Aorta (tissue), 5 donors: ENCODE results near the gene MDM2. TPM values are rescaled to one million over a fixed set of nuclear protein-coding genes. Genes with fewer than 3 reads are reported as not detected.

Experiments
- ATAC-seq: fragments of 200-7000 bp; cut with Tn5 transposase; one replicate; pipeline ENCODE4 v1.9.1; 2022; ENCODE audit warnings: moderate library complexity; ENCODE audit not compliant: low FRiP score
- DNase-seq, 2 donors: peaks; one replicate each; pipeline ENCODE4 v3.0.0-alpha.2; 2020
- H3K27ac ChIP-seq, 2 donors: one replicate each; pipeline ENCODE4 v1.5.1; 2013; ENCODE audit warnings: low read length in 2 of 2, mild to moderate bottlenecking in 2 of 2, moderate library complexity in 2 of 2, control low read depth in 1 of 2, inconsistent platforms in 1 of 2, low read depth in 1 of 2
- H3K27me3 ChIP-seq, 2 donors: one replicate each; pipeline ENCODE4 v1.6.1; 2013; ENCODE audit warnings: control low read depth in 1 of 2, low read length in 1 of 2, mild to moderate bottlenecking in 1 of 2, moderate library complexity in 1 of 2; ENCODE audit not compliant: insufficient read depth in 2 of 2, control insufficient read depth in 1 of 2
- H3K36me3 ChIP-seq, 2 donors: one replicate each; pipeline ENCODE4 v1.6.1; 2013; ENCODE audit warnings: control low read depth in 1 of 2, low read length in 1 of 2, mild to moderate bottlenecking in 1 of 2; ENCODE audit not compliant: insufficient read depth in 2 of 2, control insufficient read depth in 1 of 2
- H3K4me1 ChIP-seq, 2 donors: one replicate each; pipeline ENCODE4 v1.6.1; 2013; ENCODE audit warnings: low read length in 2 of 2, control low read depth in 1 of 2, mild to moderate bottlenecking in 1 of 2, moderate library complexity in 1 of 2; ENCODE audit not compliant: insufficient read depth in 2 of 2, control insufficient read depth in 1 of 2
- H3K4me3 ChIP-seq, 2 donors: one replicate each; pipeline ENCODE4 v1.5.1; 2013; ENCODE audit warnings: low read length in 2 of 2, control low read depth in 1 of 2, mild to moderate bottlenecking in 1 of 2
- H3K9me3 ChIP-seq: one replicate; pipeline ENCODE4 v1.6.1; 2013; ENCODE audit warnings: mild to moderate bottlenecking, low read length; ENCODE audit not compliant: control insufficient read depth
- WGBS, 2 donors: extraction: QIAGEN DNeasy Blood & Tissue Kit; methylation state at CpG; one replicate each; pipeline ENCODE4 v1.1.7; 2013; 5-methylcytosine and 5-hydroxymethylcytosine counted together
- intact Hi-C, 2 donors: fragments of 100-400 bp; cut with DNase I; formaldehyde crosslinking; loops; one replicate each; pipeline versions ENCODE4 v1.14.2 to v1.15.0; 2022
- polyA plus RNA-seq, 2 donors: library from polyadenylated mRNA; stranded (reverse); fragments of 200-250 nt; gene quantifications; one replicate each; pipeline ENCODE4 v1.2.3, GENCODE V29; 2013
- total RNA-seq, 2 donors: library from RNA; stranded (reverse); fragmentation: NEBNext Ultra II Directional; extraction: Animal tissue kit (Norgen Biotek cat#: 25700); gene quantifications; one replicate each; pipeline ENCODE4 v1.2.1, GENCODE V29; 2021
- donor health status: healthy with polysubstance abuse.
- donor health status: Bipolar disorder and iron deficiency.
- donor health status: DM: no; HTN: no; CAD: no.
- donor health status: DM: no; HTN: no; CAD: no.
- donor health status: DM: yes; HTN: yes; CAD: no.

The MDM2 gene
- total and polyA plus RNA-seq, 4 donors, result 21.4 to 121 (median 70.8) TPM

- Histone ChIP-seq H3K27ac (no peak overlapping the region), H3K9me3 (no peaks in the 10 kb centered on the region), H3K4me3 (no peak overlapping the region), H3K27me3 (no peaks in the 10 kb centered on the region), H3K4me1 (peaks cover 0 to 2% of the 10 kb centered on the region in 2 donors), H3K36me3 (peaks cover 2 to 4% of the 10 kb centered on the region in 2 donors)
- intact Hi-C loops, result no loop called here
- no peak for DNase-seq
- 87 to 88% methylated on average over 14 of the region's 14 CpGs for WGBS, 2 donors
- no peak for ATAC-seq
These were observed 37.1 kb downstream of the MDM2 start for GRCh38 chr12:68844788-68845695.

GRCh38 chr12:68846811-68847210 is 38.8 kb downstream of the MDM2 start:
- H3K27ac ChIP-seq, result no peak overlapping the region
- intact Hi-C loops, result no loop called here
- no peak for ATAC-seq
- H3K4me1 ChIP-seq, result peaks cover 0 to under 1% of the 10 kb centered on the region in 2 donors
- no peak for DNase-seq
- H3K27me3 ChIP-seq, result no peaks in the 10 kb centered on the region
- WGBS, 2 donors, result 78 to 80% methylated on average over 3 of the region's 3 CpGs
- peaks cover 0 to 2% of the 10 kb centered on the region in 2 donors for H3K36me3 ChIP-seq
- H3K4me3 ChIP-seq, result no peak overlapping the region
- no peaks in the 10 kb centered on the region for H3K9me3 ChIP-seq

- Histone ChIP-seq H3K27ac (no peak overlapping the region), H3K4me1 (no peaks in the 10 kb centered on the region), H3K27me3 (no peaks in the 10 kb centered on the region), H3K36me3 (no peaks in the 10 kb centered on the region), H3K9me3 (no peaks in the 10 kb centered on the region), H3K4me3 (no peak overlapping the region)
- 65 to 66% methylated on average over 4 of the region's 4 CpGs for WGBS, 2 donors
- no peak for ATAC-seq
- intact Hi-C loops, result no loop called here
- DNase-seq, result no peak
These were observed 42.4 kb downstream of the MDM2 start for GRCh38 chr12:68850390-68850789.

GRCh38 chr12:68851592-68852306 is 43.8 kb downstream of the MDM2 start:
- Histone ChIP-seq H3K27me3 (no peaks in the 10 kb centered on the region), H3K9me3 (no peaks in the 10 kb centered on the region), H3K27ac (no peak overlapping the region), H3K4me3 (no peak overlapping the region), H3K4me1 (no peaks in the 10 kb centered on the region), H3K36me3 (no peaks in the 10 kb centered on the region)
- 92 to 94% methylated on average over 2 of the region's 2 CpGs for WGBS, 2 donors
- DNase-seq, result no peak
- no peak for ATAC-seq
- intact Hi-C loops, result no loop called here

GRCh38 chr12:68853396-68854077 is 45.6 kb downstream of the MDM2 start:
- H3K4me3 ChIP-seq, result no peak overlapping the region
- intact Hi-C loops, result no loop called here
- H3K27me3 ChIP-seq, result no peaks in the 10 kb centered on the region
- H3K36me3 ChIP-seq, result no peaks in the 10 kb centered on the region
- H3K27ac ChIP-seq, result no peak overlapping the region
- ATAC-seq (no peak), DNase-seq (no peak)
- WGBS, 2 donors, result 88 to 90% methylated on average over 3 of the region's 3 CpGs
- H3K4me1 ChIP-seq, result no peaks in the 10 kb centered on the region
- H3K9me3 ChIP-seq, result no peaks in the 10 kb centered on the region

- Histone ChIP-seq H3K27ac (no peak overlapping the region), H3K4me3 (no peak overlapping the region), H3K36me3 (no peaks in the 10 kb centered on the region), H3K27me3 (no peaks in the 10 kb centered on the region), H3K4me1 (no peaks in the 10 kb centered on the region), H3K9me3 (no peaks in the 10 kb centered on the region)
- DNase-seq, result no peak
- ATAC-seq, result no peak
- intact Hi-C loops, result no loop called here
- WGBS, 2 donors, result 65 to 76% methylated on average over 2 of the region's 2 CpGs
These were observed 46.1 kb downstream of the MDM2 start for GRCh38 chr12:68854078-68854468.

- Histone ChIP-seq H3K9me3 (no peaks in the 10 kb centered on the region), H3K4me1 (no peaks in the 10 kb centered on the region), H3K27me3 (no peaks in the 10 kb centered on the region), H3K36me3 (no peaks in the 10 kb centered on the region), H3K27ac (no peak overlapping the region), H3K4me3 (no peak overlapping the region)
- 65 to 78% methylated on average over 3 of the region's 3 CpGs for WGBS, 2 donors
- DNase-seq, result no peak
- intact Hi-C loops, result no loop called here
- no peak for ATAC-seq
These were observed 46.6 kb downstream of the MDM2 start for GRCh38 chr12:68854554-68854953.

GRCh38 chr12:68855111-68855510 is 47.1 kb downstream of the MDM2 start:
- no peak for ATAC-seq
- WGBS, 2 donors, result 91% methylated on average over 3 of the region's 3 CpGs
- Histone ChIP-seq H3K4me1 (no peaks in the 10 kb centered on the region), H3K27ac (no peak overlapping the region), H3K4me3 (no peak overlapping the region), H3K27me3 (no peaks in the 10 kb centered on the region), H3K9me3 (no peaks in the 10 kb centered on the region), H3K36me3 (no peaks in the 10 kb centered on the region)
- intact Hi-C loops, result no loop called here
- DNase-seq, result no peak
